Neural cell (in vitro differentiated cells): ENCODE results near the gene STAT4. TPM values are rescaled to one million over a fixed set of nuclear protein-coding genes. Genes with fewer than 3 reads are reported as not detected.

Source experiments
- H2AFZ ChIP-seq: fragments of 200-600, 300-800 bp; sonication (generic), shearing (Covaris generic); 2 replicates; pipeline ENCODE4 v1.6.0; 2014; ENCODE audit warnings: low read depth, mild to moderate bottlenecking, antibody characterized with exemption, low read length, moderate library complexity
- H3F3A ChIP-seq: fragments of 200-600 bp; shearing (Covaris generic); 2 replicates; pipeline ENCODE4 v1.6.1; 2016; ENCODE audit warnings: mild to moderate bottlenecking, moderate library complexity, mixed read lengths, antibody characterized with exemption, low read length; ENCODE audit not compliant: insufficient read depth, poor library complexity, severe bottlenecking
- H3K27ac ChIP-seq: fragments of 200-600, 300-800 bp; sonication (generic), shearing (Covaris generic); 2 replicates; pipeline ENCODE4 v1.5.1; 2014; ENCODE audit warnings: mild to moderate bottlenecking, low read length, moderate library complexity
- H3K27me3 ChIP-seq: fragments of 300-800, 200-600 bp; sonication (generic), shearing (Covaris generic); 2 replicates; pipeline ENCODE4 v1.6.0; 2014; ENCODE audit warnings: mild to moderate bottlenecking, low read depth, low read length, moderate library complexity; ENCODE audit not compliant: insufficient read depth
- H3K36me3 ChIP-seq: fragments of 300-800, 200-600 bp; sonication (generic), shearing (Covaris generic); 2 replicates; pipeline ENCODE4 v1.5.1; 2014; ENCODE audit warnings: mild to moderate bottlenecking, antibody characterized with exemption, low read length, moderate library complexity; ENCODE audit not compliant: insufficient read depth
- H3K4me2 ChIP-seq: fragments of 300-800, 200-600 bp; sonication (generic), shearing (Covaris generic); 2 replicates; pipeline ENCODE4 v1.6.0; 2014; ENCODE audit warnings: mild to moderate bottlenecking, low read length
- H3K4me3 ChIP-seq: fragments of 300-800, 200-600 bp; sonication (generic), shearing (Covaris generic); 2 replicates; pipeline ENCODE4 v1.5.1; 2014; ENCODE audit warnings: mild to moderate bottlenecking, low read length, moderate library complexity
- H3K79me2 ChIP-seq: fragments of 200-600 bp; shearing (Covaris generic); replicated peaks from 2 replicates; pipeline ENCODE4 v1.6.0; 2014; ENCODE audit warnings: mild to moderate bottlenecking, low read length, moderate library complexity; ENCODE audit not compliant: insufficient read depth
- H3K9ac ChIP-seq: fragments of 300-800, 200-600 bp; sonication (generic), shearing (Covaris generic); 2 replicates; pipeline ENCODE4 v1.6.1; 2016; ENCODE audit warnings: mild to moderate bottlenecking, low read length, mixed read lengths
- H3K9me2 ChIP-seq: fragments of 200-600 bp; shearing (Covaris generic); 2 replicates; pipeline ENCODE4 v1.6.1; 2016; ENCODE audit warnings: mild to moderate bottlenecking, low read length, mixed read lengths; ENCODE audit not compliant: insufficient read depth
- H3K9me3 ChIP-seq: fragments of 200-600, 300-800 bp; sonication (generic), shearing (Covaris generic); 2 replicates; pipeline ENCODE4 v1.6.1; 2016; ENCODE audit warnings: mild to moderate bottlenecking, mixed run types, low read length, moderate library complexity, mixed read lengths
- H4K20me1 ChIP-seq: fragments of 200-600 bp; shearing (Covaris generic); 2 replicates; pipeline ENCODE4 v1.6.1; 2016; ENCODE audit warnings: mild to moderate bottlenecking, mixed run types; ENCODE audit not compliant: insufficient read depth
- EP300 ChIP-seq: fragments of 450-650 bp; conservative IDR thresholded peaks from 2 replicates; pipeline ENCODE4 v1.6.1; 2014; ENCODE audit warnings: antibody characterized with exemption, mild to moderate bottlenecking, moderate library complexity; ENCODE audit not compliant: poor library complexity, severe bottlenecking
- EZH2 ChIP-seq: fragments of 200-600, 300-800 bp; shearing (Covaris generic), sonication (generic); IDR thresholded peaks from 2 replicates; pipeline ENCODE4 v1.6.1; 2014; ENCODE audit warnings: antibody characterized with exemption, low read length, borderline replicate concordance, mild to moderate bottlenecking; ENCODE audit not compliant: insufficient read depth, poor library complexity, severe bottlenecking
- MXI1 ChIP-seq: fragments of 450-650 bp; conservative IDR thresholded peaks from 2 replicates; pipeline ENCODE4 v1.6.1; 2014; ENCODE audit warnings: antibody characterized with exemption, mild to moderate bottlenecking; ENCODE audit not compliant: poor library complexity, severe bottlenecking
- POLR2AphosphoS5 ChIP-seq: IDR thresholded peaks from 2 replicates; pipeline ENCODE4 v1.6.1; 2012
- RAD21 ChIP-seq: fragments of 450-650 bp; conservative IDR thresholded peaks from 2 replicates; pipeline ENCODE4 v1.6.1; 2014; ENCODE audit warnings: antibody characterized with exemption, mild to moderate bottlenecking, moderate library complexity
- SMC3 ChIP-seq: fragments of 450-650 bp; conservative IDR thresholded peaks from 2 replicates; pipeline ENCODE4 v1.6.1; 2014; ENCODE audit warnings: antibody characterized with exemption, mild to moderate bottlenecking, moderate library complexity; ENCODE audit not compliant: poor library complexity
- TAF1 ChIP-seq: IDR thresholded peaks from 2 replicates; pipeline ENCODE4 v1.6.1; 2012; ENCODE audit warnings: low read depth
- polyA plus RNA-seq: library from polyadenylated mRNA; depleted of rRNA; stranded (reverse); fragments of >200 nt; gene quantifications from 2 replicates; pipeline ENCODE4 v1.2.3, GENCODE V29; 2014
- TF ChIP-seq, protein P1 (sequence below): fragments of 450-650 bp; IDR thresholded peaks from 2 replicates; pipeline ENCODE4 v1.5.1; 2014; ENCODE audit warnings: antibody characterized with exemption, mild to moderate bottlenecking, moderate library complexity; ENCODE audit not compliant: poor library complexity, severe bottlenecking
- TF ChIP-seq, protein P2 (sequence below): IDR thresholded peaks from 2 replicates; pipeline ENCODE4 v1.6.1; 2012; ENCODE audit warnings: borderline replicate concordance

The STAT4 gene
- polyA plus RNA-seq, 1 donor from 2014 or later: 3.7 TPM

DNA sequence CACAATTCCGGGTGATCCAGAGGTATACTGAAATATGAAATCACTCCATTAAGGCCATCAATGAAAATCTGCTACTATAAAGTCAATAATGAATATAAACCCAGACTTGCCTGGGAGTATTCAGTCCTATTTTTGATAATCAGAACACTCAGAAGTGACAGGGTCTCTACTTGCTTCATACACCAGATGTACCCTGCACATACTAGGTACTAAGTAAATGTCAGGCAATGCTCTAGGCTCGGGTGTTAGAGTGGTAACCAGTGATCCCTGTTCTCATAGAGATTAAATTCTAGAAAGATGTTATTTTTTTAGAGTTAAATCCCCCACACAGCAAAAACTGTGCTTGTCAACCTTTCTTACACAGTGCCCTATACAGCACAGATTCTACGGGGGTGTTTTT, 149.2 kb downstream of the STAT4 start:
- Histone ChIP-seq H3K27me3 (no peaks in the 10 kb centered on the region), H4K20me1 (no peaks in the 10 kb centered on the region), H3F3A (no peaks in the 10 kb centered on the region), H3K9me2 (no peaks in the 10 kb centered on the region), H3K36me3 (peaks cover 5% of the 10 kb centered on the region), H3K27ac (no peak overlapping the region), H3K9ac (no peak overlapping the region), H3K79me2 (no peaks in the 10 kb centered on the region), H2AFZ (no peak overlapping the region), H3K9me3 (no peaks in the 10 kb centered on the region), H3K4me2 (no peak overlapping the region), H3K4me3 (no peak overlapping the region)
- no peak for TF ChIP-seq POLR2AphosphoS5
- no peak for TF ChIP-seq MXI1
- TF ChIP-seq, protein P1, sequence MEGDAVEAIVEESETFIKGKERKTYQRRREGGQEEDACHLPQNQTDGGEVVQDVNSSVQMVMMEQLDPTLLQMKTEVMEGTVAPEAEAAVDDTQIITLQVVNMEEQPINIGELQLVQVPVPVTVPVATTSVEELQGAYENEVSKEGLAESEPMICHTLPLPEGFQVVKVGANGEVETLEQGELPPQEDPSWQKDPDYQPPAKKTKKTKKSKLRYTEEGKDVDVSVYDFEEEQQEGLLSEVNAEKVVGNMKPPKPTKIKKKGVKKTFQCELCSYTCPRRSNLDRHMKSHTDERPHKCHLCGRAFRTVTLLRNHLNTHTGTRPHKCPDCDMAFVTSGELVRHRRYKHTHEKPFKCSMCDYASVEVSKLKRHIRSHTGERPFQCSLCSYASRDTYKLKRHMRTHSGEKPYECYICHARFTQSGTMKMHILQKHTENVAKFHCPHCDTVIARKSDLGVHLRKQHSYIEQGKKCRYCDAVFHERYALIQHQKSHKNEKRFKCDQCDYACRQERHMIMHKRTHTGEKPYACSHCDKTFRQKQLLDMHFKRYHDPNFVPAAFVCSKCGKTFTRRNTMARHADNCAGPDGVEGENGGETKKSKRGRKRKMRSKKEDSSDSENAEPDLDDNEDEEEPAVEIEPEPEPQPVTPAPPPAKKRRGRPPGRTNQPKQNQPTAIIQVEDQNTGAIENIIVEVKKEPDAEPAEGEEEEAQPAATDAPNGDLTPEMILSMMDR: no peak
- TF ChIP-seq TAF1: no peak
- TF ChIP-seq EZH2: no peak
- no peak for TF ChIP-seq EP300
- TF ChIP-seq, protein P2, sequence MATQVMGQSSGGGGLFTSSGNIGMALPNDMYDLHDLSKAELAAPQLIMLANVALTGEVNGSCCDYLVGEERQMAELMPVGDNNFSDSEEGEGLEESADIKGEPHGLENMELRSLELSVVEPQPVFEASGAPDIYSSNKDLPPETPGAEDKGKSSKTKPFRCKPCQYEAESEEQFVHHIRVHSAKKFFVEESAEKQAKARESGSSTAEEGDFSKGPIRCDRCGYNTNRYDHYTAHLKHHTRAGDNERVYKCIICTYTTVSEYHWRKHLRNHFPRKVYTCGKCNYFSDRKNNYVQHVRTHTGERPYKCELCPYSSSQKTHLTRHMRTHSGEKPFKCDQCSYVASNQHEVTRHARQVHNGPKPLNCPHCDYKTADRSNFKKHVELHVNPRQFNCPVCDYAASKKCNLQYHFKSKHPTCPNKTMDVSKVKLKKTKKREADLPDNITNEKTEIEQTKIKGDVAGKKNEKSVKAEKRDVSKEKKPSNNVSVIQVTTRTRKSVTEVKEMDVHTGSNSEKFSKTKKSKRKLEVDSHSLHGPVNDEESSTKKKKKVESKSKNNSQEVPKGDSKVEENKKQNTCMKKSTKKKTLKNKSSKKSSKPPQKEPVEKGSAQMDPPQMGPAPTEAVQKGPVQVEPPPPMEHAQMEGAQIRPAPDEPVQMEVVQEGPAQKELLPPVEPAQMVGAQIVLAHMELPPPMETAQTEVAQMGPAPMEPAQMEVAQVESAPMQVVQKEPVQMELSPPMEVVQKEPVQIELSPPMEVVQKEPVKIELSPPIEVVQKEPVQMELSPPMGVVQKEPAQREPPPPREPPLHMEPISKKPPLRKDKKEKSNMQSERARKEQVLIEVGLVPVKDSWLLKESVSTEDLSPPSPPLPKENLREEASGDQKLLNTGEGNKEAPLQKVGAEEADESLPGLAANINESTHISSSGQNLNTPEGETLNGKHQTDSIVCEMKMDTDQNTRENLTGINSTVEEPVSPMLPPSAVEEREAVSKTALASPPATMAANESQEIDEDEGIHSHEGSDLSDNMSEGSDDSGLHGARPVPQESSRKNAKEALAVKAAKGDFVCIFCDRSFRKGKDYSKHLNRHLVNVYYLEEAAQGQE: no peak
- TF ChIP-seq SMC3: no peak
- TF ChIP-seq RAD21: no peak

DNA sequence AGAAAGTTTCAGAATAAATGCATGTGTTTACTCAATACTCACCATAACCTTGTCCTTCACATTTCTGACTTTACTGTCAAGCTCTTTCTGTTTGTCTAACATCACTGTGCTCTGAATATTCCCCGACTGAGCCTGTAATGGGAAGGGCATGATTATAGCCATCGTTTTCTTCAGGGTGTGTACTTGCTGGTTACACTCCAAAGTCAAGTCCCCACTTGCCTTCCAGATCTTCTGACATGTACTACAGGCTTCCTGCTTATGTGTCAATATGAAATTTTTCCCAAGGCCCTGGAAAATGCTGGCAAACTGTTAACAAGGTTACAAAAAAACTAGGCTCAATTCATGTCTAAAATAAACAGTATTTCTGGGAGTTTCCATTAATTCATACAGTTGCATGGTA, 149.8 kb downstream of the STAT4 start:
- Histone ChIP-seq H3K27me3 (no peaks in the 10 kb centered on the region), H3K9me2 (no peaks in the 10 kb centered on the region), H3K4me2 (no peak overlapping the region), H3K4me3 (no peak overlapping the region), H3K27ac (no peak overlapping the region), H3F3A (no peaks in the 10 kb centered on the region), H3K9ac (no peak overlapping the region), H2AFZ (no peak overlapping the region), H4K20me1 (no peaks in the 10 kb centered on the region), H3K79me2 (no peaks in the 10 kb centered on the region), H3K36me3 (peaks cover 5% of the 10 kb centered on the region), H3K9me3 (no peaks in the 10 kb centered on the region)
- TF ChIP-seq EP300: no peak
- TF ChIP-seq SMC3: no peak
- TF ChIP-seq, protein P2: no peak
- no peak for TF ChIP-seq POLR2AphosphoS5
- TF ChIP-seq, protein P1: no peak
- TF ChIP-seq MXI1: no peak
- TF ChIP-seq RAD21: no peak
- TF ChIP-seq EZH2: no peak
- TF ChIP-seq TAF1: no peak
